ENCODE data around the gene RAB33A.
A peak's percentile ranks its signal among the peaks of the same experiment; 100 is the strongest.

The RAB33A gene

DNA sequence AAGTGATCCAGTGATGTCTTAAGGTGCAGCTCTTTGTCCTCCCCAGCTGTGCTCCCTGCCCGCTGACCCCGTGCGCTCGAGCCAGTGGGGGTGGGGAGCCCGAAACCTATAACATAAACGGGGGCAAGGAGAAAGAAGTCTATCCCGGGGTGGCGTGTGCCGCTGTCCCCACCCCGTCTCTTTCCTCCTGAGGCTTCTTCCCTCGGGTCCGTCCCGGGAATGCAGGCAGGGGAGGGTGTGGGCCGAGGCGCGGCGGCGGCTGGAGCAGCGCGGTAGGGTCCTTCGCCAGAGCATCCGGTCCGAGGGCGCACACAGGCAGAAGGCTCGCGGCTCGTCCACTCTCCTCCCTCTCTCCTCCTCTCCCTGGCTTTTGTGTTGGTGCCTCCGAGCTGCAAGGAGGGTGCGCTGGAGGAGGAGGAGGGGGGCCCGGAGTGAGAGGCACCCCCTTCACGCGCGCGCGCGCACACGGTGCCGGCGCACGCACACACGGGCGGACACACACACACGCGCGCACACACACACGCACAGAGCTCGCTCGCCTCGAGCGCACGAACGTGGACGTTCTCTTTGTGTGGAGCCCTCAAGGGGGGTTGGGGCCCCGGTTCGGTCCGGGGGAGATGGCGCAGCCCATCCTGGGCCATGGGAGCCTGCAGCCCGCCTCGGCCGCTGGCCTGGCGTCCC lies at the start of gene RAB33A:
Gene RAB33A, plus strand, starts transcription at position 517 of the 681 bp plus-strand sequence. Its CDS starts 101 bp downstream, at position 618.
- no peak for FAIRE-seq

DNA sequence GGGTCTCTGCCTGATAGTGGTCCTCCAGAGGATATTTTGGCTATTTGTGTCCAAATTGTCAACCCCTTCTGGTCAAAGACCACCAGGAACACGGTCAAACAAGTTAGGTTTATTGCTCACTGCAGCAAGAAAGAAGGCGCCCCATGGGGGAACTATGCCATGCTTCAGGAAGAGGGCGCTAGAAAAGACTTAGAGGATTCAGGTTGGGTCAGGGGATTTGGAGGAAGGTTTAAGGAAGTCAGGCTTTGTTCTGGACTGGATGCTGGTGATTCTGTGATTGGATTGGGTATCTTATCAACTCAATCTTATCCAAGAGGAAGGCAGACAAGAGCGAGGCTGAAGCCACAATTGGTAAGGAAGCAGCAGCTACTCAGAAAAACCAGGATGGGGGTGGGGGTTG lies 47.2 kb upstream of the RAB33A start:
- FAIRE-seq: no peak

DNA sequence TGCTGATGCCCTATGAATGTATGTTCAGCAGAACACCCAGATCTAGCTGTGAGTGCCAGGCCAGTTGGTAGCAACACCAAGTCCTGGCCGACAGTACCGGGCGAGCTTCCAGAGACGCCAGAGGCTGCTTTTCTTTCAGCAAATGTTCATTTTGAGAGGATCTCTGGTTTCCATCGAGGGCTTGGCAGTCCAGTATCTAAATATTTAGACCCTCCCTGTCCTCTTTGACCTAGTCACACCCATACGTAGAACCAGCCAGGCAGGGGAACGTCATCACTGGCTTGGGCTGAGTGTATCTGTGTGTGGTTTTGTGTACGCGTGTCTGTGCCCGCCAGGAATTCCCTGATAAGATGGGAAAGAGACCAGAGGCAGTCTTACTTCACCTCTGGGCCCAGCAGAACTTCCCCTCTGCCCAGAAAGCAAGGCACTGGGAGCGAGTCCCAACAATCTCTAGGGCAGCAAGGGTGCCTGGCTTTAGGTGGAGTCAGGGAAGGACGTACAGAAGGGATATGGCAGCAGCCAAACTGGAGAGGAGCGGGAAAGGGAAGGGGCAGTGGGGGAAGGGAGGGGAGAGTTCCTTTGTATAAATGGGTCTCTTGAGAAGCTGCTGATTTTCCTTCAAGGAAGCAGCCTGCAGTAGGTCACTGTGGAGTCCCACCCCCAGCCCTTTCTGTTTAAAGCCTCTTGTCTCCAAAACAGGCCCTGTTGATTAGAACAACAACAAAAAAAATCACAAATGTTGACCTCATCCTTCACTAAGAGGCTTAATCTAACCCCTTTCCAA lies 46.5 kb upstream of the RAB33A start:
- no peak for FAIRE-seq

DNA sequence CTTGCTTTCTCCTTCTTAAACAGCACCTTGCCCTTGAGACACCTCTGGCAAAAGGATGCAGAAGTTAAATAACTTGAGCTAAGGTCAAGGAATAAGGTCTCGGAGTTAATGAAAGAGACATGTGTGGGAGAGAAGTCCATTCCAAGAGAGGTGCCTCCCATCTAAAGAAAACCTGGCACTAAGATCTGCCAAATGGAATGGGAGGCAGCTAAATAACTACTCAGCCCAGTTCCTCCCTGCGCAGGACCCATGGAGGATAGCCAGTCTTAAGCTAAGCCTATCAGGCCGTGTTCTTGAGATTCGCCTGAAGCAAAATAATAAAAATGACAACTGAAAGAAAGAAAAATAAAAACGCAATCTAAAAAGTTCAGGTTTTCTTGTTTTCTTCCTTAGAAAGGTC lies 40.8 kb upstream of the RAB33A start:
- no peak for FAIRE-seq

DNA sequence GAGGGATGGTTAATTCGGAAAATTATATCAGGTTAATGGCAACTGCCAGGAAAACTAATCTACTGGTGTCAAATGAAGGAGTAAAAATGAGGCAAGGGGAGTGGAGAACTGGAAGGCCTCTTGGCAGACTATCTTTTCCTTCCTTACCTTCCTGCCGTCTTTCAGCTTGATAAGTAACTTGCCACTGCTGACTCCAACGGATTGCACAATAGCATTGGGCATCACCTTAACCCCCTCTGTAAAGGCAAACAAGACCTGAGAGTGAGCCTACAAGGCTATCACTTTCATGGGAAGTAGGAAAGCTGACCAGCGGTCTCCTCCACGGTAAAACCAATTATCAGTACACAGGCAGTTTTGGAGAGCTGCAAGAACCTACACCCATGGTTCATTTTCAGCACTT lies 35.3 kb upstream of the RAB33A start:
- no peak for FAIRE-seq

DNA sequence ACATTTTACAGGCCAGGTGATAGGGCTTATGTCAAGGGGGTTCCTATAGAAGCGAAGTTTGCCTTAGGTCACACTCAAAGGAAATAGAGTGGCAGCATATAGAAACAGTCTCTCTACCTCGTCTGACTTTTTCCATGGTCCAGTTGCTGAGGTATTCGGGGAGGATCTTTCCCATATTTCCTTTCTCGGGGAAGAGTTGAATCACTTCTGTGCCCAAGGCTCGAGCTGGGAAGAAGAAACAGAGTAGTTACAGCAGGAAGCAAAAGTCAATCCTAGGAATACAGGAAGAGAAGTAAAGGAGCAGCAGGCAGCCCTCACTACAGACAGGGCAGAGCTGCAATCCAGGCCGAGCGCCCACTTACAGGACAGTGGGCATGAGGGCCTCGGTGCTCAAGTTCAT lies 34.8 kb upstream of the RAB33A start:
- no peak for FAIRE-seq

DNA sequence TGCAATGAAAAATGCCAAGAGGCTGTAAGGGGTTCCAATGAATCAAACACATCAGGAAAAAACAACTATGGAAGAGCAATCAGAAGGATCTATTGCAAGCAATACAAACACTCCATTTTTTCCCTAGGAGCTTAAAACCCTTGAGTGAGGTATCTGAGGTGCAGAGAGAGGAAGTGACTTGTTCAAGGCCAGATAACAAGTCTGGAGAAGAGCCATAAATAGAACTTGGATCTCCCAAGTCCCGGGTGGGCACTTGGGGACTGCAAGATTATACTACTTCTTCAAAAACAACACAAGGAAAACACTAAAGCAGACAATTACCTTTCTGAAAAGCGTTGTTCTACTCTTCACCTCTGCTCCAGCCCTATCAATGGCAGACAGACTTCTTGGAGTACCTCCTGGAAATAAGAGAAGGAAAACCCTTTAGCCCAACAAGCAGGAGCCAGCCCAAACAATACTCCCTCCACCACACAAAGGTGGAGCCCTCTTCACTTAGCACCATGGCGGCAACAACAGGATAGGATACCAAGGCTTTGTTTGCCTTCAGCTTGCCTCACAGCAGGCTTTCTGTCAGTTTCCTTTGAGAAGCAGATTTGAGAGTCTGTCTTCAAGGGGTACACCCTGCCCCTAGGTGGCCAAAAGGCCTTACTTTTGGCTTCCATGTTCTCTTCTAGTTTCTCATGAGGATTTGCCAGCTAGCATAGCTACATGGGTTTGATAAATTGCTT lies 32.1 kb upstream of the RAB33A start:
- no peak for FAIRE-seq

DNA sequence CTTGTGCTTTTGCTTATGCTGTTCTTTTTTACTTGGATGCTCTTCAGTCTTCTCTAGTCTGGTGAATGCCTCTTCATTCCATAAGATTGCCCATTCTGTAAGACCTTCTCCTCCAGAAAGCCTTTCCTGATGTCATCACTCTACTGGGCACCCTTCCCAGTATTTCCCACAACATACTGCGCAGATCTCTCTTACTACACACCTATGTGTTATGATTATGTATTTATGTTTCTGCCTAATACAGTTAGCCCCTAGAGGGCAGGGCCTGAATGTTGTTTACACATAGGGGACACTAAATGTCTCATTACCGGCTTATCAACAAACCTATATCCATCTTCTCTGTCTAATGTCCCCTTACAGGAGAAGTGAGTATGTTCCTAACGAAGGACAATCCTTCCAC lies 27.3 kb upstream of the RAB33A start:
- FAIRE-seq: no peak

DNA sequence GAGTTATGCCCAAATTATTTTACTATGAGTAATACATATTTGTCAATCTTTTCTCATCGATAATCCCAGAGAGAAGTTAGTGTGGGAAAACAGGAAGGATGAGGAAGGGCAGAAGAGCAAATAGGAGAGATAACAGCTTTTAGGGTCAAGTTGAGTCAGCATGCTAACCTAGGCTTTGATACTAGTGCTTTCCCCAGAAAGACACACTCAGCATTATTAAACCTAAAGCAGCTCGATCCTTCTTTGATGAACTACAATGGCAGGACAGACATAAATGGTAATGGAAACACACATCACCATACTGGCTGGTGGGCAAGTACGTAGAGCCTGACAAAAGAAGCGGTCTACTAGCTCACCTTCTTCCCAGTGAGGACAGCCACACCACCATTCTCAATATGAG lies 26.6 kb upstream of the RAB33A start:
- FAIRE-seq: no peak

DNA sequence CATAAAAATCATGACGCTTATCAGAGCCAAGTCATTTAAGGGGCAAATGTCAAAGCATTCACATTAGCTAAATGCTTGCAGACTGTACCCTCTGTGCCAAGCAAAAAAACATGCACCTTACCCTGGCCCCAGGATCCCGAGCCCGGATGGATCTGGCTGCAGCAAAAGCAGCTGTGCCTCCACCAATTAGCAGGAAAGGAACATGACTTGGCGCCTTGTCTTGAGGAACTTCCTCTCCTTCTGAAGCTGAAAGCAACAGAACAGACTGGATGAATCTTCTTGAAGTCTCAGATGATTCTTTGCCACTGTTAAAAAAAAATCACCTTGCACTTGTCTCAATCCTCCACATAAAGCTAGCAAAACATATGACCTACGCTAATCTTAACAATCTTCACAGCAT lies 24.1 kb upstream of the RAB33A start:
- no peak for FAIRE-seq

DNA sequence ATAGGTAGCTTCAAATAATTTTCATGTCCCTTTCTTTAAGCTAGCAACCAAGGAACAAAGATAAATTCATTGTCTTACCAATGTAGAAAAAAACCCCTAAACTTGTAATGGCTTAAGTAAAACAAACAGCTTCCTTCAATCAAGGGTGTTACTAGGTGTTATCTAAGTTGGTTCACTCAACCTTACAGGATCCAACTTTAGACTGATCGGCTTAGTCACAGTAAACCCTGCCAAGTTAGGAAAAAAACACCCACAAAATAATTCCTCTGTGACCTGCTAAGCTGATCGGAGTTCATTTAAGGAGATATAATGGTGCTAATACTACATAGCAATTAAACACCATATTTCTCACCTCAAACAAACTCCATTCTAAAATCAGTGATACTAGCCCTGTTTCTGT lies 16.2 kb upstream of the RAB33A start:
- no peak for FAIRE-seq

DNA sequence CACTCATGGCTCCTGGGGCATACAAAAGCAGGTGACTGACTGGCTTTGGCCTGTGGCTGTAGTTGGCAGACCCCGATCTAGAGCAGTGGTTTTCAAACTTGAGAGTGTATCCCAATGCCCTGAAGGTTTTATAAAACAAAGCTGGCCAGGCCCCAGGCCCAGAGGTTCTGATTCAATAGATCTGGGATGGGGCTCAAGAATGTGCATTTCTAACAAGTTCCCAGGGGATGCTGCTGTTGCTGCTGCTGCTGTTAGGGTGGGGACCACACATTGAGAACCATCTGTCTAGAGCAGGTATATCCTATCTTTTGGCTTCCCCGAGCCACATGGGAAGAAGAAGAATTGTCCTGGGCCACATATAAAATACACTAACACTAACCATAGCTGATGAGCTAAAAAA lies 13.5 kb upstream of the RAB33A start:
- FAIRE-seq: no peak

DNA sequence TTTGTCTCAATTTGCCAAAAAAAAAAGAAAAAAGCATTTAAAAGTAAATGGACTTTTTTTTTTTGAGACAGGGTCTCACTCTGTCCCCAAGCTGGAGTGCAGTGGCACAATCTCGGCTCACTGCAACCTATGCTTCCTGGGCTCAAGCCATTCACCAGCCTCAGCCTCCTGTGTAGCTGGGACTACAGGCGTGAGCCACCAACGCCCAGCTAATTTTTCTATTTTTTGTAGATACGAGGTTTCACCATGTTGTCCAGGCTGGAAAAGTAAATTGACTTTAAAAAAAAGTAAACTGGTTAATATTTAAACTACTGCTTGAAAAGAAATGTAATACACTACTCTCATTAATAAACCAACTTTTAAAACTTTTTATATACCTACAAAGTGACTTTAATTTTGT lies 12.0 kb upstream of the RAB33A start:
- no peak for FAIRE-seq

DNA sequence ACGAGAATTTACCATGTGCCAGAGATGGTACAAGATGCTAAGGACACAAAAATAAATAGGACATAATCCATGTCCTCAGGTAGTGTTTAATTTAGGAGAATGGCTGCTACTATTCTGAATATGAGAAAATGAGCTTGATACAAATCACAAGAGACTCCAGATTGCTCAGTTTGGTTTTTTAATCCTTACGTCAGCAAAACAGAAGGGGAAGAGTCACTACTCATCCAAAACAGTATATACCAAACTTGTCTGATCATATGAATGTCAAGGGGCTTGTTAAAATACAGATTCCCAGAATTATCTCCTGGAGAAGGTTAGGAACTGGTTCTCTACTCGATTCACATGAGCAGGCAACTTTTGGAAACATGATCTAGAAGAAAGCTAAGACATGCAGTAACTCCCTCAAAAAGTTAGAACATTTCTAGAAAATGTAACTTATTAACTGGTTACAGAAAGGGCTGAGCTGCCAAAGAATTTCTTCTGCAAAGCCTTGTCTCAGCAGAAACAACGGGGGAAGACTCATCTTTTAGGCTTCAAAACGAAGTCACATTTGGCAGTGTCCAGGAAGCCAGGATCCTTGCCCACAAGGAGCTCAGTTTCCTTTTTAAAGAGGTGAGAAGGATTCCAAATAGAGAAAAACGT lies 9.5 kb upstream of the RAB33A start:
- no peak for FAIRE-seq

DNA sequence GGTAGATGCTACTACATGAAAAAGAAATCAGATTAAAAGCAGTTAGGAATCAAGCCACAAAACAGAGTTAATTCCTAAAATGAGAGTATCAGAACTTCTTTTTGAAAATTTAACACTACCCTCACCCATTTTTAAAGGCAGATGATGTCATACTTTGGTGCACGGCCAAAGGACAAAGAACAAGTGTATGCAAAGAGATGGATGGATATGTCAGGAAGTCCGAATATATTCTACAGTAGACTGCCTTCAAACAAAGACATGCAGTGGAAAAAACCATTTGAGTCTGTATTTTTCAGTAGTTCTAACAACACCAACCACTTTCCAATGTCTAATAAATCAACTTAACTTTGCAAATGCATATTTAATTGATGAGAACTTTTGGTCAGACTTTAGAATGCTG lies 8.4 kb upstream of the RAB33A start:
- no peak for FAIRE-seq

DNA sequence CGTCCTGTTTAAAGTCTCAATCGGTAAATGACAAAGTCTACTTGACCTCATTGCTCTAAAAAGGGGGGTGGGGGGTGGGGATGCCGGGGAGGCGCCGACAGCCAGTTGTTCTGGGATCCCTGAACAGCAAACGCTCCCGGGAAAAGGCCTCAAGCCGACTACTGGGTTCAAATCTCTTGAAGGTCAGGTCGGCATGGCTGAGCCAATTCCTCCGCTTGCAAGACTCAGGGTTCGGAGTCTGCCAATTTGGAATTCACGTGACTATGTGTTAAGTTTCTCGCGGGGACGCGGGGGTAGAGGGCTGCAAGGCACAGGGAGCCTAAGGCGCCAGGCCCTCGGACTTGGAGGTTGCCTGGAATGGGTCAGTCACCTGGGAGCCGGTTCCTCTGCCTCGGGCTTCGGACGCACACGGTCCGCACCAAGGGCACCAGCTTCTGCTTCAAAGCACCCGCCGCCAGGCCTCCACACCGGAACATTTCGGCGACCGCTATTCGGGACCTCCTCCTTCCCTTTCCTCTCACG lies 6.5 kb upstream of the RAB33A start:
- FAIRE-seq: no peak

DNA sequence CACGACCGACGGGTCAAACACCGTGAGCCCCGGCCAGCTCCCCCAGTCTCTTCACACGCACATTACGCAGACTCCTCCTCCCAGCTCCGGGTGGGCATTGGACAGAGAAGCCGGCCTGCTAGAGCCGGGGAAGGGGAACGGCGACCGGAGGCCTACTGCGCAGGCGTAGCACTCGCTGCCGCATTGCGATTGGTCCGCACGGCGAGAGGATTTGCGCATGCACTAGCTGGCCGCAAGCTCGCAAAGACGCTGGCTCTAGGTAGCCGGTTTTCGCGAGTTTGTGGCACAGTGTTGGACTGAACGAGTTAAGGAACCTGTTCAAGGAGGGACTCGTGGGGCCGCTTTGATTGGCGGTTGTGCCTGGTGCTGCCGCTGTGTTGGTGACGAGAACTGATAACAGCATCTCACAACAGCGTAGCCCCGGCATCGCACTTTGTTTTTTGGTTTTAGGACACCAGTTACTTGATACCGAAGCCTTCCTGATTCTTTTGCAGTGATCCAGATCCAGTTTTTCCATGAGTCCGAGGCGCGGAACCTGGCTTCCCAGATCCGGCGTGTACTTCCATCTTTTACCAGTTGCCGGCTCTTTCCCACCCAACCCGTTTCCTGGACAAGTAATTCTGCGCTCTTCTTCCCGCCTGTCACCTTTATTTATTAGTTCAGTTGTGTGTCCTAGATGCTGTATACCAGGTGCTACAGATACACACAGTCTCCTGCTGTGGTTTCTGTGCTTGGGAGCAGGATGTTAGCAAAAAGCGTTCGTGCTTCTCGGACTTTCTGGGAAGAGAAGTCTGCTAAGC lies 5.9 kb upstream of the RAB33A start, which contains the start of gene AIFM1:
Gene AIFM1, minus strand, starts transcription at position 139 of the 800 bp plus-strand sequence. CDS start 185 bp downstream, outside the sequence.
- peak; percentile 35 for FAIRE-seq

DNA sequence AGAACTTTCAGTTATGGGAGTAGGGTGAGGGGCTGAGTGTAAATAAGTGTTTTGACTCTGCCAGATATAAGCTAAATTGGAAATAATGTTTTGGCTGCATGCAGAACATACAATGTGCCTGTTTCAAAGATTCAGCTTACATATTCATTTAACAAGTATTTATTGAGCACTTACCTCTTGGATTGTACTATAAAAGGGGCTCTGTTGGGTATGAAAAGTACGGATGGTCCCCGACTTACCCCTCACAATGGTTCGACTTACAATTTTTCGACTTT lies 5.3 kb upstream of the RAB33A start:
- FAIRE-seq: no peak

DNA sequence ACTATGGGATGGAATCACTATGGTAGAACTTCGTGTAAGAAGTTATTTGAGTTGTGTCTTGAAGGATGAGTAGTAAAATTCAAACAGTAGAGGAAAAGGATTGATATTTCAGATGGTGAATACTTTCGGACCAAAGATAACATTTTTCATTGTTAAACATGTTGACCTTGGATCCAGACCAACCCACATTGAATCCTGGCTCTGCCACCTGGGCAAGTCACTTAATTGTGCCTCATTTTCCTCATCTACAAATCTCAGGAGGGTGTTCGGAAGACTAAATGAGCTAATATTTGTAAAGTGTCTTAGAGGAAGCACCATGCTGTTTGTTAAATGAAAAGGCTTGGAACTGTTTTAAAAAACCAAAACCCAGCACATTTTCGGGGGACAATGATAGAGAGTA lies 4.7 kb upstream of the RAB33A start:
- no peak for FAIRE-seq

DNA sequence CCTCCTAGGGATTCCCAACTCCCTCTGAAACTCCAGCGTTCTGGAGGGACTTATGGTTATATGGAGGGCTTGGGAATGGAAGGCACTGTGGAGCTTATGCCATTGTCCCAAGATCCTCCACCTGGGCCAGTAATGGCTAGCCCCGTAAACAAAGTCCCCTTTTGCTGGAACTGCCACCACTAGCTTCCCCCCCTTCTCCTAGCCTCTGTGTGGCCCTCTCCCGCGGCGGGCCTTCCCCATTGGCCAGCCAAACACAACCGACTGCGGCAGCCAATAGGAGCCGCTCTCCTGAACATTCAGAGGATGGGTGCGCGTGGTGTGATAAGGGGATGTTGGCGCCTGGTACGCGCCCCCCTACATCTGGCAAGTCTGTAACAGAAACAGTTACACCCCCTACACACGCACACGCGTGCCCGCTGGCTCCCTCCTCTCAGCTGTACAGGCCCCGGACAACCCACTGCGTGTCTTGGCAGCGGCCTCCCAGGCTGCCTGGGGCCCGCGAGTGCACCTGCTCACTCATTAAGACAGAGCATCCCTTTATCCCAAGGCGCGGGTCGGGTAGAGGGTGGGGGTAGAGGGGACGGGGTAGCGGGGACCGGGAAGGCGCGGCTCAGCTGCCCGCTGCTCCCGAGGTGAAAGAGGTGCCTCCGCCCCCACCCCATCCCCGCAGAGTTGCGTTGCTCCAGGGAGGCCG lies 863 bp upstream of the RAB33A start:
- no peak for FAIRE-seq

DNA sequence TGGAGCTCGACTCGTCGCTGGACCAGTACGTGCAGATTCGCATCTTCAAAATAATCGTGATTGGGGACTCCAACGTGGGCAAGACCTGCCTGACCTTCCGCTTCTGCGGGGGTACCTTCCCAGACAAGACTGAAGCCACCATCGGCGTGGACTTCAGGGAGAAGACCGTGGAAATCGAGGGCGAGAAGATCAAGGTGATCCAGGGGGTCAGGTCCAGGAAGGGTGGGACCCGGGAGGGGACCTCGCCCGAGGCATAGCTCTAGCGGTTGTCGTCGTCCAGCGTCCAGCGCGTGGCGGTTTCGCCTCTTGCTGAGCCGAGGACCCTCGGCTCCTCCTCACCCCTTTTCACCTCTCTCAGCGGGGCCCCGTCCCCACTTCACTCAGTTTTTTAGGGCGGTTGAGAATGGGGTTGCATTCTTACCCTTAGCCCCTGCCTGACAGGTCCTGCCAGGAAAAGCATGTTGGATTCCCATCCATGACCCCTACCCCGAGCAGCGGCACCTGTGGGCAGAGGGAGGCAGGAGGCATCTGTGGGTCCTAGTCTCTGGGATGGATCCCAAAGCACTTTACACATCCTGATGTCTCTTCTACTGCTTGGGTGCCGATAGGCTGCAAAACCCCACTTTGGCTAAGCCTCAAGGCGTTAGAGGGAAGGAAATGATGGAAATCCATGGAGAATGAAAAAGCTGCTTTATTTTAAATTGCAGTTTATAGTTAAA lies 524 bp downstream of the RAB33A start:
- FAIRE-seq: no peak
